WERI-Rb-1 (cell line): ENCODE measurements around the gene ALB.

ENCODE experiments used
- DNase-seq: peaks from one replicate; pipeline ENCODE4 v3.0.0-alpha.2; 2020
- H3K27ac ChIP-seq: fragments of 250-450 bp; sonication (Bioruptor Pico); 2 replicates; pipeline ENCODE4 v1.5.1; 2020; ENCODE audit warnings: mild to moderate bottlenecking, moderate library complexity
- H3K27me3 ChIP-seq: fragments of 250-450 bp; sonication (Bioruptor Pico); 2 replicates; pipeline ENCODE4 v1.5.1; 2021; ENCODE audit warnings: mild to moderate bottlenecking, low read depth, moderate library complexity; ENCODE audit not compliant: insufficient read depth, severe bottlenecking
- H3K36me3 ChIP-seq: fragments of 250-450 bp; sonication (Bioruptor Pico); 2 replicates; pipeline ENCODE4 v1.5.1; 2020; ENCODE audit warnings: mild to moderate bottlenecking, moderate library complexity
- H3K4me3 ChIP-seq: 2 replicates; pipeline ENCODE4 v1.5.1; 2011; ENCODE audit warnings: low read depth, mild to moderate bottlenecking, control low read depth, low read length
- H3K9me3 ChIP-seq: fragments of 250-450 bp; sonication (Bioruptor Pico); 2 replicates; pipeline ENCODE4 v1.5.1; 2021; ENCODE audit warnings: mild to moderate bottlenecking, moderate library complexity; ENCODE audit not compliant: severe bottlenecking
- TF ChIP-seq, protein P1 (sequence below): IDR thresholded peaks from 2 replicates; pipeline ENCODE4 v1.5.1; 2011; ENCODE audit warnings: low read depth, mild to moderate bottlenecking, control low read depth, inconsistent platforms, low read length

ALB gene

DNA sequence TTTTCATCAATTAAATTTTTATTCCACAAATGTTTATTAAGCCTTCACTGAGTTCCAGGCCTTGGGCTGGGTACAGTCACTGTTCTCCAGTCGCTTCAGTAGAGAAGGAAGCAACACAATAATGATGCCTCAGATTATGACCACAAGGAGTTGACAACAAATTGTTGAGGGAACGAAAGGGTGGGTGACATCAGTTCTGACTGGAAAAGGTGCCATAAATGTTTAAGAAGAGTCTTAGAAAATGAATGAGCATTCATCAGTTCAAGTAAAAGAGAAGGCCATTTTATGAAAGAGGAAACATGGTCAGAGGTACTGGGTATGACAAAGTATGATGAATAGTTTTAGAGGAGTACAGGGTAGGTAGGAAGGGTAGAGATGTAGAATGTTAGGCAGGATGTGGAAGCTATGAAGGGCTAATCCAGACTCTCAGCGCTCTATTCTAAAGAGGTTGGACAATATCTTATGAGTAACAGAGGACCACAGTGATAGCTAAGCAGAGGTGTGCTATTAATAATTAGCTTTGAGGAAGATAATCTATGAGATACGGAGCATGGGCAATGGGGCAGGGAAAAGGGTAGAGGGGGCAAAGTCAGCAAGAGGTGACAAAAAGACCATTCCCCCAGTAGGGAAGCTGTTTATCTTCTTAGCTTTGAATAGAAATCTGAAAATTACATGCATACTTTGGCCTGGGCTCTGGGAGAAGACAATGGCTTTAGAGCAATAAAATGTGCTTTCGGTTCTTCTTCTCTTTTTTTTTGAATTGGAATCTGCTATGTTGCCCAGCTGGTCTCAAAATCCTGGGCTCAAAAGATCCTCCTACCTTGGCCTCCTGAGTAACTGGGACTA lies 52.3 kb downstream of the ALB start:
- Histone ChIP-seq H3K9me3 (no peaks in the 10 kb centered on the region), H3K4me3 (no peak overlapping the region), H3K36me3 (no peaks in the 10 kb centered on the region), H3K27me3 (no peaks in the 10 kb centered on the region), H3K27ac (no peak overlapping the region)
- TF ChIP-seq, protein P1, sequence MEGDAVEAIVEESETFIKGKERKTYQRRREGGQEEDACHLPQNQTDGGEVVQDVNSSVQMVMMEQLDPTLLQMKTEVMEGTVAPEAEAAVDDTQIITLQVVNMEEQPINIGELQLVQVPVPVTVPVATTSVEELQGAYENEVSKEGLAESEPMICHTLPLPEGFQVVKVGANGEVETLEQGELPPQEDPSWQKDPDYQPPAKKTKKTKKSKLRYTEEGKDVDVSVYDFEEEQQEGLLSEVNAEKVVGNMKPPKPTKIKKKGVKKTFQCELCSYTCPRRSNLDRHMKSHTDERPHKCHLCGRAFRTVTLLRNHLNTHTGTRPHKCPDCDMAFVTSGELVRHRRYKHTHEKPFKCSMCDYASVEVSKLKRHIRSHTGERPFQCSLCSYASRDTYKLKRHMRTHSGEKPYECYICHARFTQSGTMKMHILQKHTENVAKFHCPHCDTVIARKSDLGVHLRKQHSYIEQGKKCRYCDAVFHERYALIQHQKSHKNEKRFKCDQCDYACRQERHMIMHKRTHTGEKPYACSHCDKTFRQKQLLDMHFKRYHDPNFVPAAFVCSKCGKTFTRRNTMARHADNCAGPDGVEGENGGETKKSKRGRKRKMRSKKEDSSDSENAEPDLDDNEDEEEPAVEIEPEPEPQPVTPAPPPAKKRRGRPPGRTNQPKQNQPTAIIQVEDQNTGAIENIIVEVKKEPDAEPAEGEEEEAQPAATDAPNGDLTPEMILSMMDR = no peak
- no peak for DNase-seq

DNA sequence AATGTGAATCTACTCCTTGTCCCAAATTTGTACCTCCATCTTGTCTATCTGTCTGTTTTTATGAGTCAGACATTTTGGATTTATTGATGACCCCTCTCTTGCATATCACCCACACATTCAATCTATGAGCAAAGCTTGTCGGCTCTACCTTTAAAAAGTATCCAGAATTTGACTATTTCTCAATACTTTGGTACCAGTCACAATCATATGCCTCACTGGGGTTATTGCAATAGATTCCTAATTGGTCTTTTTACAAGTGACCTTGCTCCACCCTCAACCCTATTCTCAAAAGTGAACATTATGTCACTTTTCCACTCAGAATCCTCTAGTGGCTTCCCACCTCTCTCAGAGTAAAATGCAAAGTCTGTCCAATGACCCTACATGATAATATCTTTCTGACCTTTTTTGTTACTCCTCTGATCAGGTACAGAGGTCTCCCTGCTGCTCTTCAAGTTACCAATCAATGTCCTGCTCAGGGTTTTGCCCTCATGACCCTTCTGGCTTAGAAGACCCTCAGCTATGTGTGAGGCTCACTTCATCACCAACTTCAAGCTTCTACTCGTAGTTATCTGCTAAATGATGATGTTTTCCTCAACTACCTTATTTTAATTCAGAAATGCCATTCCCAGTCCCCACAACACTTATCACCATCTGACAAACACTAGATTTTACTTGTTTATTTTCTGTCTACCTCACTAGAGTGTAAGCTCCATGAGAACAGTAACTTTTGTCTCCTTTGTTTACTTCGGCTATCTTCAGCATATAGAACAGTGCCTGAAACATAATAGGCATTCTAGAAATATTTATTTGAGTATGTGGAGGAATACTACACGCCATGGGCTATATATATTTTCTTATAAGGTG lies 54.3 kb downstream of the ALB start:
- H3K4me3 ChIP-seq = no peak overlapping the region
- no peaks in the 10 kb centered on the region for H3K9me3 ChIP-seq
- TF ChIP-seq, protein P1 = no peak
- H3K27ac ChIP-seq = no peak overlapping the region
- H3K27me3 ChIP-seq = no peaks in the 10 kb centered on the region
- no peaks in the 10 kb centered on the region for H3K36me3 ChIP-seq
- DNase-seq = no peak

DNA sequence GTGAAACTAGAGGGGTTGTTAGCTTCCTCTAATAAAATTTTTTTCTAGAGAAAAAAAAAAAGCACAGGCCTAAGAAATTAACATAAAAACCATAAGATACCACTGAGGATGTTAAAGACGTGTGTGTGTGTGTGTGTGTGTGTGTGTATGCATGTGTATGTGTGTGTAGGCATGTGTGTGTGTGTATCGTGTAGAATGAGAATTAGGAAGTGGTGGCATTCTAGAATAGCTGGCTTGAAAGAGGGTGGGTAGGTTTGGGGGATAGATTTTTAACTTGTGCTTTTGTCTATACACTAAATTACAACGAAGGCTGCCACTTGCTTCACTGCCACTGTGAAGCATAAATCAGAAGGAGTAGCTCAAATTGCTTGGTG lies 54.9 kb downstream of the ALB start:
- DNase-seq = no peak
- Histone ChIP-seq H3K27me3 (no peaks in the 10 kb centered on the region), H3K27ac (no peak overlapping the region), H3K36me3 (no peaks in the 10 kb centered on the region), H3K9me3 (no peaks in the 10 kb centered on the region), H3K4me3 (no peak overlapping the region)
- TF ChIP-seq, protein P1 = no peak

DNA sequence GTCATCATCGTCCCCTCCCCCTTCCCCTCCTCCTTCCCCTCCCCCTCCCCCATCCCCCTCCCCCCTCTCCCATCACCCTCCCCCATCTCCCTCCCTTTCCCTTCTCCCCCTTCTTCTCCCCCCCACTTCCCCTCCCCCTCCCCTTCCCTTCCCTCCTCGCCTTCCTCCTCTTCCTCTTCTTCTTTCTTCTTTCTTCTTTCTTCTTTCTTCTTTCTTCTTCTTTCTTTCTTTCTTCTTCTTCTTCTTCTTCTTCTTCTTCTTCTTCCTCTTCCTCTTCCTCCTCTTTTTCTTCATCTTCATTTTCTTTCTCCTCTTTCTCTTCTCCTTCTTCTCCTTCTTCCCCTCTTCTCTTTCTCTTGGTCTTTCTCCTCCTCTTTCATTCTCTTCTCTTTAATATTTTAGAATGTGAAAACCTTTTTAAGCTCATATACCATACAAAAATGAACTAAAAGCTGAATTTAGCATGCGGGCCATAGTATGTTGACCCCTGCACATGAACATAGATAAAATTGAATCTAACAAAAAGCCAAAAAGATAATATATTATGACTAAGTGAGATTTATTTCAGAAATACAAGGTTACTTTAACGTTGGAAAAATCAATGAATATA lies 56.9 kb downstream of the ALB start:
- no peaks in the 10 kb centered on the region for H3K9me3 ChIP-seq
- no peak for DNase-seq
- no peaks in the 10 kb centered on the region for H3K27me3 ChIP-seq
- no peak overlapping the region for H3K4me3 ChIP-seq
- H3K27ac ChIP-seq = no peak overlapping the region
- H3K36me3 ChIP-seq = no peaks in the 10 kb centered on the region
- TF ChIP-seq, protein P1 = no peak

DNA sequence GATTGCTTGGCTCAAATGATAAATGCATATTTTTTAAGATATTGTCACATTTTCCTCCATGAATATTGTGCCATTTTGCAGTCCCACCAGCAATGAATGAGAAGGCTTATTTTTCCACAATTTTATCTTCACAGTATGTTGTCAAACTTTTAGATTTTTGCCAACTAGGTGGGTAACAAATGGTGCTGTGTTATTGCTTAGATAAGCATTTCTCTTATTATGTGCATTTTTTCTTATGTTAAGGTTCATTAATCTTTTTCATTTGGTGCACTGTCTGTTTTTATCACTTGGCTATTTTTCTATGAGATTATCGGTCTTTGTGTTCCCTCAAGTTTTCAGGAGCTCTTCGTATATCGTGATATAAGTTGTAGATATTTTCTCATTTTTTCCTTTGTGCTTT lies 64.1 kb downstream of the ALB start:
- no peak for DNase-seq
- TF ChIP-seq, protein P1 = no peak
- Histone ChIP-seq H3K9me3 (no peaks in the 10 kb centered on the region), H3K4me3 (no peak overlapping the region), H3K27me3 (no peaks in the 10 kb centered on the region), H3K36me3 (no peaks in the 10 kb centered on the region), H3K27ac (no peak overlapping the region)
